HCT116 (cell line): ENCODE results near the gene KLF6. TPM values are rescaled to one million over a fixed set of nuclear protein-coding genes. Genes with fewer than 3 reads are reported as not detected.

ENCODE experiments used
- ATAC-seq: fragments of 200-7000 bp; cut with Tn5 transposase; 2 replicates; pipeline ENCODE4 v1.9.1; 2020; ENCODE audit warnings: mild to moderate bottlenecking, moderate library complexity
- BruUV-seq: library from RNA; stranded (reverse); fragments of 400-500 nt; replicated peaks from 2 replicates; lab custom pipeline; 2021; lab: Mats Ljungman, UMichigan
- CTCF ChIA-PET: fragments of 300-600 bp; sonication (Branson Sonifier 250); formaldehyde crosslinking; loops from one replicate; lab custom pipeline; 2021; ENCODE audit warnings: antibody characterized with exemption; lab: Charles Lee
- POLR2A ChIA-PET: fragments of 300-600, 350-600 bp; sonication (Branson Sonifier 250); formaldehyde crosslinking; loops from one replicate; lab custom pipeline; 2021; ENCODE audit warnings: antibody characterized with exemption; lab: Charles Lee
- RAD21 ChIA-PET, 2 experiments: fragments of 300-600 bp; sonication (Branson Sonifier 250); formaldehyde crosslinking; loops; one replicate each; lab custom pipeline; 2023; ENCODE audit warnings: low total read pairs in 2 of 2; ENCODE audit not compliant: uncharacterized antibody in 2 of 2, unreplicated experiment in 2 of 2, low non-redundant PET in 1 of 2; lab: Charles Lee
- DNase-seq: peaks from one replicate; pipeline ENCODE4 v3.0.0-alpha.2; 2010; ENCODE audit warnings: low read depth, low spot score
- H2AFZ ChIP-seq: fragments of 200-600 bp; shearing (Covaris generic), sonication (generic); 2 replicates; pipeline ENCODE4 v1.6.1; 2017; ENCODE audit warnings: low read depth, mixed run types, mixed read lengths, antibody characterized with exemption, low read length; ENCODE audit not compliant: poor library complexity, severe bottlenecking
- H3K27ac ChIP-seq: 2 replicates; pipeline ENCODE4 v1.5.1; 2012; ENCODE audit warnings: low read depth, low read length
- H3K27me3 ChIP-seq: fragments of 200-600 bp; sonication (generic); 2 replicates; pipeline ENCODE4 v1.6.1; 2016; ENCODE audit warnings: mixed run types, low read length, mixed read lengths; ENCODE audit not compliant: insufficient read depth
- H3K36me3 ChIP-seq, 2 experiments: fragments of 200-500 bp in 1 of 2; fragments of 200-600 bp in 1 of 2; sonication (Bioruptor generic) in 1 of 2; sonication (generic) in 1 of 2; 2 replicates each; pipeline versions ENCODE4 v1.5.1 to v1.6.1; 2014 to 2016; ENCODE audit warnings: low read length in 2 of 2, inconsistent platforms in 1 of 2, mixed read lengths in 1 of 2, mixed run types in 1 of 2; ENCODE audit not compliant: insufficient read depth in 2 of 2, control insufficient read depth in 1 of 2
- H3K4me1 ChIP-seq, 2 experiments: fragments of 200-600 bp in 1 of 2; sonication (generic) in 1 of 2; 2 replicates each; pipeline versions ENCODE4 v1.5.1 to v1.6.1; 2012 to 2017; ENCODE audit warnings: low read length in 2 of 2, inconsistent platforms in 1 of 2, mild to moderate bottlenecking in 1 of 2, mixed read lengths in 1 of 2, mixed run types in 1 of 2, moderate library complexity in 1 of 2; ENCODE audit not compliant: insufficient read depth in 2 of 2, control insufficient read depth in 1 of 2
- H3K4me2 ChIP-seq: fragments of 200-600 bp; sonication (generic); 2 replicates; pipeline ENCODE4 v1.6.1; 2017; ENCODE audit warnings: mixed run types, low read length, mixed read lengths
- H3K4me3 ChIP-seq, 2 experiments: fragments of 200-600 bp in 1 of 2; sonication (generic) in 1 of 2; replicated peaks in 1 of 2; 2 replicates each; pipeline ENCODE4 v1.5.1; 2011 to 2016; ENCODE audit warnings: low read length in 2 of 2, control low read depth in 1 of 2, low read depth in 1 of 2, mild to moderate bottlenecking in 1 of 2, mixed read lengths in 1 of 2, mixed run types in 1 of 2
- H3K79me2 ChIP-seq: fragments of 200-600 bp; sonication (generic); 2 replicates; pipeline ENCODE4 v1.6.1; 2017; ENCODE audit warnings: mild to moderate bottlenecking, mixed run types, low read length, moderate library complexity, mixed read lengths; ENCODE audit not compliant: insufficient read depth
- H3K9ac ChIP-seq: fragments of 200-600 bp; sonication (generic); 2 replicates; pipeline ENCODE4 v1.6.1; 2016; ENCODE audit warnings: low read length, mixed read lengths
- H3K9me2 ChIP-seq: fragments of 200-600 bp; sonication (generic), shearing (Covaris generic); 2 replicates; pipeline ENCODE4 v1.6.1; 2017; ENCODE audit warnings: mixed run types, mild to moderate bottlenecking, moderate library complexity; ENCODE audit not compliant: insufficient read depth
- H3K9me3 ChIP-seq, 2 experiments: fragments of 200-500 bp in 1 of 2; fragments of 200-600 bp in 1 of 2; sonication (Bioruptor generic) in 1 of 2; sonication (generic) in 1 of 2; 2 replicates each; pipeline ENCODE4 v1.6.1; 2014 to 2017; ENCODE audit warnings: low read length in 2 of 2, mixed read lengths in 2 of 2, inconsistent platforms in 1 of 2, low read depth in 1 of 2, mild to moderate bottlenecking in 1 of 2, mixed run types in 1 of 2, moderate library complexity in 1 of 2; ENCODE audit not compliant: control insufficient read depth in 1 of 2, insufficient read depth in 1 of 2
- H4K20me1 ChIP-seq: fragments of 200-600 bp; sonication (generic), shearing (Covaris generic); 2 replicates; pipeline ENCODE4 v1.6.1; 2017; ENCODE audit warnings: mixed run types, mild to moderate bottlenecking, moderate library complexity; ENCODE audit not compliant: insufficient read depth
- CEBPB ChIP-seq: IDR thresholded peaks from 2 replicates; pipeline ENCODE4 v1.6.1; 2012; ENCODE audit warnings: low read depth
- ELF1 ChIP-seq: IDR thresholded peaks from 2 replicates; pipeline ENCODE4 v1.6.1; 2012; ENCODE audit warnings: low read depth, borderline replicate concordance
- EZH2 ChIP-seq: fragments of 200-600 bp; sonication (generic); IDR thresholded peaks from 2 replicates; pipeline ENCODE4 v1.6.1; 2017; ENCODE audit warnings: antibody characterized with exemption, mixed run types
- POLR2AphosphoS5 ChIP-seq: IDR thresholded peaks from 2 replicates; pipeline ENCODE4 v1.6.1; 2011; ENCODE audit warnings: mild to moderate bottlenecking, low read depth, low read length, moderate library complexity
- TCF7L2 ChIP-seq: IDR thresholded peaks from 2 replicates; pipeline ENCODE4 v1.7.0; 2011; ENCODE audit warnings: borderline replicate concordance, inconsistent platforms; ENCODE audit not compliant: insufficient read depth, insufficient read length; ENCODE audit errors: extremely low read depth
- ZNF274 ChIP-seq: fragments of 200-500 bp; sonication (Bioruptor generic); IDR thresholded peaks from 2 replicates; pipeline ENCODE4 v1.6.1; 2014; ENCODE audit warnings: mild to moderate bottlenecking, low read depth, low read length, inconsistent platforms
- intact Hi-C: fragments of 100-400 bp; cut with micrococcal nuclease; formaldehyde crosslinking; loops from 2 replicates; pipeline ENCODE4 v1.10.0; 2022
- total RNA-seq: library from RNA; stranded (reverse); gene quantifications from one replicate; pipeline ENCODE4 v1.2.1, GENCODE V29; 2021; ENCODE audit not compliant: unreplicated experiment
- TF ChIP-seq, protein P1 (sequence below), 3 experiments: fragments of 200-600 bp in 1 of 3; sonication (generic) in 1 of 3; IDR thresholded peaks in 2 of 3; conservative IDR thresholded peaks in 1 of 3; 2 replicates each; pipeline ENCODE4 v1.5.1; 2012 to 2017; ENCODE audit warnings: low read depth in 2 of 3, low read length in 2 of 3, antibody characterized with exemption in 1 of 3, borderline replicate concordance in 1 of 3, control low read depth in 1 of 3, mild to moderate bottlenecking in 1 of 3, mixed read lengths in 1 of 3, mixed run types in 1 of 3, moderate library complexity in 1 of 3; ENCODE audit not compliant: insufficient read depth in 1 of 3

The KLF6 gene
- total RNA-seq, 1 experiment from 2014 or later: 82.2 TPM

DNA sequence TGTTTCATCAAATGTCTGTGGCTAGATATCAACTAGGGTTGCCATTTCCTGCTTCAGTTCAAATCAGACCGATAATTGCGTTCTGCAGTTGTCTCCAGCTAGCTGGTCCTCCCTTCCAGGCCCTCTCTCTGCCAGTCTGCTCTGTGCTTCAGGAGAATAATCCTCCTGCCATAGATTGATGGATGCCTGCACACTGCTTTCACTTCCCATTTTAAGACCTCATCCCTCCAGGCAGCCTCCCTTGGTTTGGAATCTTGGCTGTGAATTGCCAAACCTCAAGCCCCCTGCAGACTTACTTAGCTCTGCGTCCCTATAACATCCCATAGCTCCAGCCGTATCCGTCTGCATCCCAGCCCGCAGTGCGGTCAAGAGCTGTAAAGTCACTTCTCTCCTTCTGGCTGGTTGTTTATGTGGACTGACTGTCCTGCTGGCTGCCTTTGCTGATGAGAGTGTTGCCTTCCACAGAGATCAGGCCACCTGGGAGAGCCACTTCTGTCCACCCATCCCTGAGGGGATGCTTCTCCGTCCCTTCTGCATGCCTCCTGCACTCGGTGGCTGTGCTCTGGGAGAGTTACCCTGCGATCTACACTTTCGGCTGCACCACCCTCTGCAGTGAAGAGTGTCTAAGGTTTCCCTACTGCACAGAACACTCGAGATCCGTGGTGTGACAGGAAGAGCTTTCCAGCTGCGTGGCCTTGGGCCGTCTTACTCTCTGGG lies 22.4 kb upstream of the KLF6 start:
- no peak overlapping the region for H3K9ac ChIP-seq
- no peak overlapping the region for H3K27ac ChIP-seq
- RAD21 ChIA-PET: no interaction called here
- no peaks in the 10 kb centered on the region for H3K27me3 ChIP-seq
- ATAC-seq (no peak), DNase-seq (no peak)
- TF ChIP-seq ZNF274 (no peak), POLR2AphosphoS5 (no peak), CEBPB (no peak), ELF1 (no peak), TCF7L2 (no peak), EZH2 (no peak)
- TF ChIP-seq, protein P1, sequence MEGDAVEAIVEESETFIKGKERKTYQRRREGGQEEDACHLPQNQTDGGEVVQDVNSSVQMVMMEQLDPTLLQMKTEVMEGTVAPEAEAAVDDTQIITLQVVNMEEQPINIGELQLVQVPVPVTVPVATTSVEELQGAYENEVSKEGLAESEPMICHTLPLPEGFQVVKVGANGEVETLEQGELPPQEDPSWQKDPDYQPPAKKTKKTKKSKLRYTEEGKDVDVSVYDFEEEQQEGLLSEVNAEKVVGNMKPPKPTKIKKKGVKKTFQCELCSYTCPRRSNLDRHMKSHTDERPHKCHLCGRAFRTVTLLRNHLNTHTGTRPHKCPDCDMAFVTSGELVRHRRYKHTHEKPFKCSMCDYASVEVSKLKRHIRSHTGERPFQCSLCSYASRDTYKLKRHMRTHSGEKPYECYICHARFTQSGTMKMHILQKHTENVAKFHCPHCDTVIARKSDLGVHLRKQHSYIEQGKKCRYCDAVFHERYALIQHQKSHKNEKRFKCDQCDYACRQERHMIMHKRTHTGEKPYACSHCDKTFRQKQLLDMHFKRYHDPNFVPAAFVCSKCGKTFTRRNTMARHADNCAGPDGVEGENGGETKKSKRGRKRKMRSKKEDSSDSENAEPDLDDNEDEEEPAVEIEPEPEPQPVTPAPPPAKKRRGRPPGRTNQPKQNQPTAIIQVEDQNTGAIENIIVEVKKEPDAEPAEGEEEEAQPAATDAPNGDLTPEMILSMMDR (IDR thresholded peaks at IDR 0.05 in 2 of 3, conservative IDR thresholded peaks at IDR 0.05 in 1 of 3; ENCODE audit: borderline replicate concordance in 1 of 3, insufficient read depth in 1 of 3, low read depth in 2 of 3, low read length in 2 of 3): no peak
- TF ChIP-seq, all 23 proteins: peak for 0
- Histone ChIP-seq H4K20me1 (no peaks in the 10 kb centered on the region), H2AFZ (no peak overlapping the region), H3K4me2 (peak overlapping the region; percentile 60; the same call in 1 of the 2 replicates), H3K9me2 (no peaks in the 10 kb centered on the region), H3K79me2 (no peaks in the 10 kb centered on the region), H3K4me1 (peaks cover 60 to 96% of the 10 kb centered on the region in 2 experiments), H3K9me3 (no peaks in the 10 kb centered on the region), H3K4me3 (no peak overlapping the region), H3K36me3 (no peaks in the 10 kb centered on the region)
- intact Hi-C loops: no loop called here
- CTCF ChIA-PET: no interaction called here
- BruUV-seq: no TSS peak
- POLR2A ChIA-PET: interaction anchor here (0.9 to 8.3 kb wide), 2 partner anchors 22 to 32 kb away, joined by 3 to 83 read pairs; partner anchors contain the start of gene KLF6
